Activated naive CD4-positive, alpha-beta T cell treated with anti-CD3 and anti-CD28 coated beads, Interleukin-2, amount 50 U/mL, for 24 hours (primary cell): ENCODE results near the gene STOX1.
"Not testable (repeated sequence)": the region's sequence is repeated elsewhere in the genome, so short reads cannot be mapped to it uniquely, and the experiment has no call there.

Experiments used
- H3K27ac Mint-ChIP-seq: one replicate; pipeline ENCODE4 v1.8.0; 2021; ENCODE audit warnings: mild to moderate bottlenecking, mixed read lengths
- H3K27me3 Mint-ChIP-seq: one replicate; pipeline ENCODE4 v1.8.0; 2021; ENCODE audit warnings: mixed read lengths
- H3K36me3 Mint-ChIP-seq: one replicate; pipeline ENCODE4 v1.8.0; 2021; ENCODE audit warnings: mixed read lengths
- H3K4me1 Mint-ChIP-seq: one replicate; pipeline ENCODE4 v1.8.0; 2021; ENCODE audit warnings: mixed read lengths
- H3K4me3 Mint-ChIP-seq: one replicate; pipeline ENCODE4 v1.8.0; 2021; ENCODE audit warnings: mild to moderate bottlenecking, mixed read lengths
- H3K9me3 Mint-ChIP-seq: one replicate; pipeline ENCODE4 v1.8.0; 2021; ENCODE audit warnings: mixed read lengths

STOX1 gene

DNA sequence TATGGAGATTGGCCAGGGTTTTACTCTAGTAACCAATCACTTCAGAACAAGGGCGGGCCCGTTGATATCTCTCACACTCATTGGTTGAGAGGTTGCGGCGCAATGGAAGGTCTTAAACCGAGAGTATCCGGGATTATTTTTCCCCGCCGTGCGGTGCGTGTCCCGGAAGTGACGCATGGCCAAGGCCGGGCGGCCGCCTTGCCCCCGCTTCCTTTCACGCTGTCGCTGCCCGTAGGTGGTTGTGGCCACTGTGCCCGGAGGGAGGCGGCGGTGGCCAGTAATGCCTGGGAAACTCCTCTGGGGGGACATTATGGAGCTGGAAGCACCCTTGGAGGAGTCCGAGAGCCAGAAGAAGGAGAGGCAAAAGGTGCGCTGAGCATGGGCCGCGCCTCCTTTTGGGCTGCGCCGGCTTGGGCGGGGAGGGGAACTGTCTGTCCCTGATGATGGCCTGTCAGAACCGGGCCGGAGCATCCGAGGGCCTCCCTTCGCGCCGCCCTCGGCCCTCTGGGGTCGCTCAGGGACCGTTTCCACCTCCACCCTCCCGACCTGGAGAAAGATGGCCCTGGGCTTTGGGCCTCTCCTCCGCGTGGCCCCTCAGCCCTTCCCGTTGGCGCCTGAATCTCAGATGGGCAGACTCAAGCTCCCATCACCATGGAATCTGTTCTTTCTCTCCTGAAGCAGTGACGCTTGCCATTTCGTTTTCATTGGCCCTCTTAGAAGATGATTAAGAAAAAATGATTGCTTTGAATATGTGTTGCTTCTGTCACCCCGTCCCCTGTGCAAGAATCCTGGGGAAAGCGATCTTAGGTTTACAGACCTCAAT lies 74.0 kb downstream of the STOX1 start, which contains the start of gene DDX50:
TSS of gene DDX50 (plus strand) at position 211 of the 823 bp plus-strand sequence. CDS start at position 281, 70 bp downstream.
- H3K9me3 Mint-ChIP-seq = no peaks in the 10 kb centered on the region
- H3K4me3 Mint-ChIP-seq = peak within 1 kb of the TSS; percentile 91
- no peaks in the 10 kb centered on the region for H3K27me3 Mint-ChIP-seq
- H3K27ac Mint-ChIP-seq = peak within 1 kb of the TSS; percentile 99
- H3K4me1 Mint-ChIP-seq = peaks cover 38% of the 10 kb centered on the region
- peaks cover 11% of the 10 kb centered on the region for H3K36me3 Mint-ChIP-seq

DNA sequence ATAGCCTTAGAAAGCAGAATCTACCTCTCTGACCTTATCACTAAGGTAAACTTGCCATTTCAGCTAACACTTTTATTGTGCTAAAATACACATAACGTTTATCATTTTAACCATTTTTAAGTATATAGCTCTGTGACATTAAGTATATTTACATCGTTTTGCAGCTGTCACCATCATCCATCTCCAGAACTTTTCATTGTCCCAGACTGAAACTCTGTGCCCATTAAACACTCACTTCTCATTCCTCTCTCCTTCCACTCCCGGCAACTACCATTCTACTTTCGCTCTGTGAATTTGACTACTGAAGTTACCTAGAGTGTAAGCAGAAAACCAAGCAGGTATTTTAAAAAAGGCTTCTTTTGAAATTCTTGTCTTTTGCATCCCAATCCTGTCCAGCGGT lies 75.1 kb downstream of the STOX1 start:
- Mint-ChIP-seq H3K36me3 (peaks cover 19% of the 10 kb centered on the region), H3K4me1 (peaks cover 47% of the 10 kb centered on the region), H3K4me3 (peak overlapping the region; percentile 91), H3K27me3 (no peaks in the 10 kb centered on the region), H3K9me3 (no peaks in the 10 kb centered on the region), H3K27ac (peak overlapping the region; percentile 71)

DNA sequence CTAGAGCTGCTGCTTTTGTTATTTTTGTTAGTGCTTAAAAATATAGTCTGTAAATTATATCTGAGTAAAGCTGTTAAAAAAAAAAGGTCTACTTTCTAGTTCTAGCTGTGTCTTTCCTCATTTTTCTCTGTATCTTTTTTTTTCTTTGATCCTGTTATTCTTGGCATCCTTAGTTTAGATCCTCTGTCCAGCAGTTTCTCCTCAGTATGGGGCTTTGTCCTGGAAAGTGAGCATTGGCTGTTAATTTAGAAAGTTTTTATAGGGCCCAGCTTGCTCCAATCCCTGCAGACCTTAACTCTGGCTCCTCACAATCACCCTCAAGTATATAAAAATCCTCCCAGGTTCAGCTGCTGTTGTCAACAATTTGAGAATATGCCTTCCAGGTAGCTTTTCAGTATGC lies 97.3 kb downstream of the STOX1 start:
- peaks cover 14% of the 10 kb centered on the region for H3K4me1 Mint-ChIP-seq
- H3K27ac Mint-ChIP-seq = no peak overlapping the region
- no peaks in the 10 kb centered on the region for H3K9me3 Mint-ChIP-seq
- no peak overlapping the region for H3K4me3 Mint-ChIP-seq
- H3K27me3 Mint-ChIP-seq = no peaks in the 10 kb centered on the region
- H3K36me3 Mint-ChIP-seq = peaks cover 11% of the 10 kb centered on the region

DNA sequence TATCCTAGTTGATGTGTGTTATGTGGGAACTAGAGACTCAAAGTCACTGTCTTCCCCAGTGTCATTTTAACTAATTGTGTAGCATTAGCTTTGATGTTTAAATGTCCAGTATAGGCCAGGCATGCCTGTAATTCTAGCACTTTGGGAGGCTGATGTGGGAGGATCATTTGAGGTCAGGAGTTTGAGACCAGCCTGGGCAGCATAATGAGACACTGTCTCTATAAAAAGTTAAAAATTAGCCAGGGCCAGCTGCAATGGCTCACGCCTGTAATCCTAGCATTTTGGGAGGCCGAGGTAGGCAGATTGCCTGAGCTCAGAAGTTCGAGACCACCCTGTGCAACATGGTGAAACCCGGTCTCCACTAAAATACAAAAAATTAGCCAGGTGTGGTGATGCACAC lies 98.2 kb downstream of the STOX1 start:
- H3K36me3 Mint-ChIP-seq = peaks cover 14% of the 10 kb centered on the region
- no peak overlapping the region for H3K4me3 Mint-ChIP-seq
- no peak overlapping the region for H3K27ac Mint-ChIP-seq
- H3K4me1 Mint-ChIP-seq = peaks cover 14% of the 10 kb centered on the region
- no peaks in the 10 kb centered on the region for H3K27me3 Mint-ChIP-seq
- no peaks in the 10 kb centered on the region for H3K9me3 Mint-ChIP-seq

- H3K4me1 Mint-ChIP-seq = peaks cover 11% of the 10 kb centered on the region
- not testable (repeated sequence) for H3K9me3 Mint-ChIP-seq, H3K27me3 Mint-ChIP-seq, H3K4me3 Mint-ChIP-seq
- H3K36me3 Mint-ChIP-seq = peaks cover 13% of the 10 kb centered on the region
- H3K27ac Mint-ChIP-seq = peak overlapping the region; percentile 26
Measured at GRCh38 chr10:68929157-68929556, 101.8 kb downstream of the STOX1 start.

- H3K4me1 Mint-ChIP-seq, H3K27ac Mint-ChIP-seq: not testable (repeated sequence)
Measured at GRCh38 chr10:68929888-68930287, 102.6 kb downstream of the STOX1 start.

GRCh38 chr10:68932860-68933259 lies 105.5 kb downstream of the STOX1 start:
- not testable (repeated sequence) for H3K27ac Mint-ChIP-seq, H3K4me1 Mint-ChIP-seq, H3K9me3 Mint-ChIP-seq, H3K27me3 Mint-ChIP-seq, H3K4me3 Mint-ChIP-seq
- peaks cover 12% of the 10 kb centered on the region for H3K36me3 Mint-ChIP-seq

More at GRCh38 chr10:68929888-68930287, 102.6 kb downstream of the STOX1 start:
- H3K36me3 Mint-ChIP-seq, H3K27me3 Mint-ChIP-seq, H3K4me3 Mint-ChIP-seq, H3K9me3 Mint-ChIP-seq: not testable (repeated sequence)

GRCh38 chr10:68934994-68935393 lies 107.7 kb downstream of the STOX1 start:
- no peaks in the 10 kb centered on the region for H3K9me3 Mint-ChIP-seq
- no peak overlapping the region for H3K27ac Mint-ChIP-seq
- H3K36me3 Mint-ChIP-seq = peaks cover 12% of the 10 kb centered on the region
- H3K4me3 Mint-ChIP-seq = no peak overlapping the region
- H3K27me3 Mint-ChIP-seq = no peaks in the 10 kb centered on the region
- peaks cover 14% of the 10 kb centered on the region for H3K4me1 Mint-ChIP-seq

- Mint-ChIP-seq H3K4me1 (peaks cover 10% of the 10 kb centered on the region), H3K36me3 (peaks cover 10% of the 10 kb centered on the region), H3K27ac (no peak overlapping the region)
Measured at GRCh38 chr10:68938117-68938516, 110.8 kb downstream of the STOX1 start.

GRCh38 chr10:68938884-68939283 lies 111.6 kb downstream of the STOX1 start:
- H3K4me3 Mint-ChIP-seq = no peak overlapping the region
- H3K27ac Mint-ChIP-seq = no peak overlapping the region
- peaks cover 10% of the 10 kb centered on the region for H3K36me3 Mint-ChIP-seq
- no peaks in the 10 kb centered on the region for H3K27me3 Mint-ChIP-seq
- H3K9me3 Mint-ChIP-seq = no peaks in the 10 kb centered on the region
- H3K4me1 Mint-ChIP-seq = peaks cover 10% of the 10 kb centered on the region

More at GRCh38 chr10:68938117-68938516, 110.8 kb downstream of the STOX1 start:
- no peak overlapping the region for H3K4me3 Mint-ChIP-seq
- H3K9me3 Mint-ChIP-seq = no peaks in the 10 kb centered on the region
- H3K27me3 Mint-ChIP-seq = no peaks in the 10 kb centered on the region

GRCh38 chr10:68940917-68941316 lies 113.6 kb downstream of the STOX1 start:
- H3K9me3 Mint-ChIP-seq, H3K36me3 Mint-ChIP-seq, H3K27me3 Mint-ChIP-seq, H3K4me3 Mint-ChIP-seq, H3K27ac Mint-ChIP-seq, H3K4me1 Mint-ChIP-seq: not testable (repeated sequence)
